HG03558 (cell line): ENCODE measurements around the gene CLDN11.

Source experiments
- ATAC-seq: cut with Tn5 transposase; IDR thresholded peaks from one replicate; pipeline ENCODE4 v1.9.1; 2021; ENCODE audit warnings: moderate number of reproducible peaks; ENCODE audit not compliant: unreplicated experiment; ENCODE audit errors: extremely low read depth

Gene CLDN11

DNA sequence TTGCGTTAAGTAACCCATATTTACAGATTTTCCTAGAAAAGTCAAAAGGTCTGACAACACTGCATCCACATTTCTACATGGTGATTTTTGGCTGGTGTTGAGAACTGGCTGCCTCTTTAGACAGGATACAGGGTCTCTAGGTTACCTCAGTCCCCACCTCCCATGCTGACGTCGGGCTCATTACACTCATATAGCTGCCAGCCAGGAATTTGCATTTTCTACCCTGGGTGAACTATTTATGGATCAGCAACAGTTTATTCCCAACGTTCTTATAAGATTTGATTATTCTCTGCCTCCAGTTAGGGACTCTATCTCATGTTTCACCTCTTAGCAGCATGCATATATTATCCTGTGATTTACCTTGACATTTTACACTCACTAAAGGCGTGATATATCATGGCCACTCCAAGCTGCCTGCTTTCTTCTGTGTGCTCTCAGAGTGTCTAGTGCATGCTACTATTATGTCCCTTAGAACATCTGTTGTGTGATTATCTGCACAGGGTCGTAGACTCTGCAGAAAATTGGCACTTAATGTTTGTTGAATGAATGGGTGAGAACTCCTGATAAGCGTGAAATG, 49.0 kb downstream of the CLDN11 start:
- no peak for ATAC-seq

- ATAC-seq = no peak
These were observed 50.7 kb downstream of the CLDN11 start for GRCh38 chr3:170469151-170470062.

- no peak for ATAC-seq
These were observed 51.7 kb downstream of the CLDN11 start for GRCh38 chr3:170470063-170471016.

DNA sequence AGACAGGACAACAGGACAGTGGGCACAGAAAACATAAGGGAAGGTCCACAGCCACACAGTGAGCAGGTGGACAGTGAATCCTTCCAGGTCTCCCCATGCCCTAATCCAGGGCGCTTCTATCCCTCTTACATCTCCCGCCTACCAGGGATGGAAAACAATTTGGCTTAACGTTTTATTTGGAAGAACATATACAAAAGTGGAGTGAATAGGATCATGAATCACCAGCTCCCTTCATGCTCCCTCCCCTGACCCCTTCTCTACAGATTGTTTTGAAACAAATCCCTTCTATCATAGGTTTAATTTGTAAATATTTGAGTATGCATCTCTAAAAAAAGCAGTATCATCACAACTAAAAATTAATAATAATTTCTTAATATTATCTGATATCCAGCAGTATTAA, 52.5 kb downstream of the CLDN11 start:
- ATAC-seq = no peak

DNA sequence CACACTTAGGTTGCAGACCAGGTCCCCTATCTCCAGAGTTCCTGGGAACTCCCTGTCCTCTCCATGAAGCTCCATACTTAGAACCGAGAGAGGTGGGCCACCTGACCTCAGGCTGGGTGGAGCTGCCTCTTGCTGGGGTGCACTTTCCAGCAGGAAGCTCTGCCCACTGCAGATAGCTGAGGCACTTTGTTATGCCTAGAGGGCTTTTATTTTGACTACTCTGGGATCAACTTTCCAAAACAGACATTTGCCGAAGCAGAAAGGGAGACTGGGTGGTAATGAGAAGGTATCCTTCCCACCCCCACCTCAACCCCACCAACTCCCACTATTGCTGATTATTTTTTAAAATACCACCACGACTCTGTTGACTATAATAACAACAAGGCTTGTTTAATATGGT, 54.7 kb downstream of the CLDN11 start:
- ATAC-seq = no peak

DNA sequence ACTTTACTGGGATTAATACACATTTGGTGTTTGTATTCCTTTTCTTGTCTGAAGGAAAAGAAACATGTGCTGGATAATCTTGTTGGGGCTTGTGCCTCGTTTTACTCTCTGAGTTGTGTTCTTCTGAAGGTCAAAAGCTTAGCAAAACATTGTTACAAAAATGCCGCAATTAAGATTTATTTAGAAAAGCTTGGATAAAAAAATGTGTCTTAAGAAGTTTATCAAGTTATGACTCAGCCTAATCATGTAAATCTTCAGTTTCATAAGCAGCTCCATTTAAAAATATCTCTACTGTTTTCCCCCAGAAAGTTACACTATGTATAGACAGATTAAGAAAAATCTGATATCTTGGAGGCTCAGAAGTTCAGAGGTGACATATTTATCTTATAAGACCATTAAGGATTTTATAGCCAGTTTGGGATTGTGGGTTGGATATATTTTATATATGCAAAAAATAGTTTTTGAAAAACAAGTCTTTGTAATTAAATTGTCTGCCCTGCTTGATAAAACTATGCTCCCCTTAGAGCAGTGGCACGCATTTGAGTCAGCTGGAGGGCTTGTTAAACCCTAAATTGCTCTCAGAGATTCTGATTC, 56.5 kb downstream of the CLDN11 start:
- no peak for ATAC-seq

DNA sequence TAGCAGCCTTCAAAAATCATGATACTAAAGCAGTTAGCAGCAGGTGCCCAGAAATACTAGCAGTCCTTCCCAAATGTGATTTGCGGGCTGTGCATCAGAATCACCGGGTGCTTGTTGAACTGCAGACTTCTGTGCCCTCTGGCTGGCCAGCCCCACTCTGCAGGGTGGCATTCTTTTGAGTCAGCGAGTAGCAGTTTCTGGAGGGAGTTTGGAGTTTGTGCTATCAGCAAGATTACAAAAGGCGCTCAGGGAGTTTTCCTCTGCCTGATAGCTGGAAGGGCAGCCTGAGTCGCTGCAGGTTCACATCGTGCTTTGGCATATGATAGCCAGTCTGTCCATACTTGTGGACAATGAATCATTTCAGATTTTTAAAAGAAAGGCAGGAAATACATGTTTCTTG, 57.6 kb downstream of the CLDN11 start:
- ATAC-seq = no peak

DNA sequence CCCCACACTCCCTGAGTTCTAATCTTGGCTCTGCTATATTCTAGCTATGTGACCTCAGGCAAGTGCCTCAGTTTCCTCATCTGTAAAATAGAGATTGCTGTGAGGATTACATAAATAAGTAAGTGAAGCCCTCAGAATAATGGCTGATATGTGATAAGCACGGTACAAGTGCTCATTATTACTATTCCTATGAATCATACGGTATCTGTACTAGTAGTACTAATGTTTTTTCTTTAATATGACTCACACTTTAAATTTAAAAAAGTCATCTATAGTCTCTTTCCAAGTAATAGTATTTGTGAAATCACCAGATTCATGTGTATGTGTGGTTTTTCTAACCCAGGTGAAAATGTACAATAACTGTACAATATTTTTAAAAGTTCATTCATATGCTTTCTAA, 58.7 kb downstream of the CLDN11 start:
- no peak for ATAC-seq

- ATAC-seq = no peak
These were observed 61.4 kb downstream of the CLDN11 start for GRCh38 chr3:170480111-170480510.

DNA sequence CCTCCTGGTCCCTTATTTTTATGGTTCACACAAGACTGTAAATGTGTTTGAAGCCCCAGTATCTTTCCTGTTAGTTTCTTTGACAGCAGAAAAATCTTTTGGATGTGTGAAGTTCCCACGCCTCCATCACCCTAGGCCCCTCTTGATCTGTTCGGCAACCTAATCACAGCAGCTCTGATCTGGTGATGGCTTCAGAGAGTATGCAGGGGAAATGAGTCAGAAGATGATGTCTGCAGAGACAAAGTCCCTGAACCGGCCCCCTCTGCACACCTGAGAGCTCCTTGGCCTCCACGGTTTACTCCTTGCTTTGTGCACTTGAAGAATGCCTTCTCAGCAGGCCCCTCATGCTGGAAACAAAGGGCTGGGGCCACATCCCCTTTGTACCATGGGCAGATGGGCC, 63.5 kb downstream of the CLDN11 start:
- no peak for ATAC-seq

DNA sequence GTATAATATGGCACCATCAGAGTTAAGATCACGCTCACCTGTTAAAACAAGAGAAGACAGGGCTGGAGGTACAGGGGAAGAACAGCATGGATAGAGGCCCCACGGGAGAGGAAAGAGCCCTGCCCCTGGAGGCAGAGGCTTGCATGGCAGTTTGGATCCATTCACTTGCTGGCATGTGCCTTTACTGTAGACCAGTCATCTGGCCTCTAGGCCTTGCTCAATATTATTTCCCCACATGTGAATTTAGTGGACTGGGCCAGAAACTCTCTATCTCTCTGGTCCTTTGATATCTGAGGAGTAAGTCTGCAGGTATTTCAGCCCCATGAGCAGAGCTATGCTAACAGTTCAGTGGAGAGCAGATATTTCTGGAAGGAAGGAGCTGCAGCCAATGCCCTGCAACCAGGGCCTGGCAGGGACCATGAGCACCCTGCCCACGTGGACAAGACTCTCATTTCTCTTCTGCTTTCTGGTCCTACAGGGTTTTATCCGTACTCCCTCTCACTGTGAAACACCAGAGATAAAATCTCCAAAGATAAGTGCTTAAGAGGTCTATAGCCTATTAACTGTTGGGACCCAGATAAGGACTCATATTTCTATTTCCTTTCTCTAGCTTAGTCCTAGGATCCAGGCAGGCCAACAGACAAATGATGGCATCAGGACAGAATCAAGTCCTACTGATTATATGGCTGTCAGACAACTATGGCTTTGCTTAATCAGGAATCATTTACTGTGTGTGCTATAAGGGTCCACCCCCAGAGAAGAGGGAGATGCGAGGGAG, 65.0 kb downstream of the CLDN11 start:
- ATAC-seq = no peak
